ENCODE data around the gene SLC51A. TPM values are rescaled to one million over a fixed set of nuclear protein-coding genes. Genes with fewer than 3 reads are reported as not detected.

Gene SLC51A
- total RNA-seq, 4 donors from 2014 or later = 0.39 to 1.4 TPM; not detected in 2

GRCh38 chr3:196210673-196211556 is 5.4 kb upstream of the SLC51A start, which contains the start of gene ZDHHC19:
TSS of gene ZDHHC19 (minus strand) at chr3:196211400. CDS start at chr3:196211315, 85 bp downstream.
- intact Hi-C loops (cut with DNase I; ENCODE audit: low total_unique reads) = no loop called here
- TF ChIP-seq POLR2A (IDR thresholded peaks at IDR 0.05) (no peak), CTCF (IDR thresholded peaks at IDR 0.05 in 4 of 5, conservative IDR thresholded peaks at IDR 0.05 in 1 of 5) (no peak)
- no peaks in the 10 kb centered on the region for H3K9me3 ChIP-seq
- H3K27ac ChIP-seq = no peak within 1 kb of the TSS
- H3K36me3 ChIP-seq = no peaks in the 10 kb centered on the region
- peaks cover 5 to 13% (median 12%) of the 10 kb centered on the region in 3 donors for H3K27me3 ChIP-seq
- H3K4me1 ChIP-seq = no peaks in the 10 kb centered on the region
- H3K4me3 ChIP-seq = no peak within 1 kb of the TSS
- no peak for ATAC-seq
- in situ Hi-C loops (cut with MboI; ENCODE audit: low sequenced_read_pairs in 4 of 4) = no loop called here
- no peak for DNase-seq

GRCh38 chr3:196214783-196215441 is 1.4 kb upstream of the SLC51A start:
- in situ Hi-C loops (cut with MboI; ENCODE audit: low sequenced_read_pairs in 4 of 4) (no loop called here), intact Hi-C loops (cut with DNase I; ENCODE audit: low total_unique reads) (no loop called here)
- DNase-seq (no peak), ATAC-seq (no peak)
- no peak overlapping the region for H3K4me3 ChIP-seq
- TF ChIP-seq POLR2A (IDR thresholded peaks at IDR 0.05) = no peak
- H3K36me3 ChIP-seq = no peaks in the 10 kb centered on the region
- no peak overlapping the region for H3K27ac ChIP-seq
- H3K27me3 ChIP-seq = no peaks in the 10 kb centered on the region
- peaks cover 0 to 6% of the 10 kb centered on the region in 2 donors for H3K4me1 ChIP-seq
- H3K9me3 ChIP-seq = no peaks in the 10 kb centered on the region

- Histone ChIP-seq H3K4me3 (no peak overlapping the region), H3K36me3 (no peaks in the 10 kb centered on the region), H3K27me3 (no peaks in the 10 kb centered on the region), H3K27ac (no peak overlapping the region), H3K4me1 (peaks cover 0 to 6% of the 10 kb centered on the region in 2 donors), H3K9me3 (no peaks in the 10 kb centered on the region)
- DNase-seq = no peak
- intact Hi-C loops (cut with DNase I; ENCODE audit: low total_unique reads) = no loop called here
- TF ChIP-seq CTCF (IDR thresholded peaks at IDR 0.05 in 4 of 5, conservative IDR thresholded peaks at IDR 0.05 in 1 of 5) (no peak), POLR2A (IDR thresholded peaks at IDR 0.05) (no peak)
- in situ Hi-C loops (cut with MboI; ENCODE audit: low sequenced_read_pairs in 4 of 4) = no loop called here
- ATAC-seq = no peak
These were observed 777 bp upstream of the SLC51A start for GRCh38 chr3:196215493-196216020.

- DNase-seq = no peak
- Histone ChIP-seq H3K27me3 (no peaks in the 10 kb centered on the region), H3K36me3 (no peaks in the 10 kb centered on the region), H3K27ac (no peak overlapping the region), H3K9me3 (no peaks in the 10 kb centered on the region), H3K4me1 (peaks cover 0 to 6% of the 10 kb centered on the region in 2 donors), H3K4me3 (no peak overlapping the region)
- in situ Hi-C loops (cut with MboI; ENCODE audit: low sequenced_read_pairs in 4 of 4) (no loop called here), intact Hi-C loops (cut with DNase I; ENCODE audit: low total_unique reads) (no loop called here)
- TF ChIP-seq POLR2A (IDR thresholded peaks at IDR 0.05) (no peak), CTCF (IDR thresholded peaks at IDR 0.05 in 4 of 5, conservative IDR thresholded peaks at IDR 0.05 in 1 of 5) (no peak)
- ATAC-seq = no peak
These were observed 412 bp downstream of the SLC51A start for GRCh38 chr3:196216681-196217211.
